DMS 273 (cell line): Measurements from ENCODE around the gene BEX4.
"Not testable (repeated sequence)": the region's sequence is repeated elsewhere in the genome, so short reads cannot be mapped to it uniquely, and the experiment has no call there.

Experiments used
- DNase-seq: peaks from one replicate; lab custom pipeline; 2025; ENCODE audit not compliant: unreplicated experiment; lab: John Stamatoyannopoulos, UW

Gene BEX4

GRCh38 chrX:103214870-103215424, at the start of gene BEX4:
TSS of gene BEX4 (plus strand) at chrX:103215108. CDS start at chrX:103216154, 1,046 bp downstream.
- DNase-seq: peak; percentile 88

DNA sequence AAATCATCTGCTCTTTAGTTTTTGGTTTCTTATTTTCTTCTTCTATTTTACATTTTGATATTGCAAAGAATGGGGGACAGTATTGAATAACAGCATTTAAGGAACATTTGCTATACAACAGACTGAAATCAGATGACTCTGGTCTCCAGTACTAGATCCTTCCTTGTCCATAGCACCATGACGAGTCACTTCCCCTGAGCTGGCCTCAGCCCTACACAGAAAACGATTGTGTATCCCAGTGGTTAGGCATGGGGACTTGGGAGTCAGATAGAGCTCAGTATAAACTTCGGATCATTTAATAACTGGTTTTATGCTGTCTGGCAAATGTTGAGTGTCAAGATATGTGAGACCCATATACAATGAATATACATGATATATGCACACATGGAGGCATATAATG, 44.7 kb upstream of the BEX4 start:
- no peak for DNase-seq

DNA sequence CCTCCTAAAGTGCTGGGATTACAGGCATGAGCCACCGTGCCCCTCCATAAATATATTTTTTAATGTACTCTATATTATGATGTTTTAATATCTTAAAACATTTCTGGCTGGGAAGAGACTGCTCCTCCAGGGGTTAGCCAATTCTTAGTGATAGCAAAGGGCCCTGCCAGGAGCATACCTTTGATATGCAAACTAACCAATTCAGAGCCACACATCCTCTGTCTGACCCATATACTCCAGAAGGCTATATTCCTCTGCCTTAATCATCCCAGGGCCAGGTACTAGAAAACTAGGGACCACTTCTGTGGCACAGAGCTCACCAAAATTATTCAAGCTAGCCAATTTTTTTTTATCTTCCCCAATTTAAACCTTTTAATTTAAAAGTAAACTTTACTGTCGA, 43.6 kb upstream of the BEX4 start:
- no peak for DNase-seq

DNA sequence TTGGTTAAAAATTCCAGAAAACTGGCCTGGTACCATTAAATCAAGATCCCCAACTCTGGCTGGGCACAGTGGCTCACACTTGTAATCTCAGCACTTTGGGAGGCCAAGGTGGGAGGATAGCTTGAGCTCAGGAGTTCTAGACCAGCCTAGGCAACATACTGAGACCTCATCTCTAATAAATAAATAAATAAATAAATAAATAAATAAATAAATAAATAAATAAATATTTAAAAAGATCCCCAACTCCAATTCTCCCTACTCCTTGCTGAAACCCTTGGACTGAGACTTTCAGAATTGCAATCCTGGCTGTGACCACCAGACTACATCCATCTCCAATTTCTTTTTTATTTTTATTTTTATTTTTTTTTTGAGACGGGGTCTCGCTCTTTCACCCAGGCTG, 39.7 kb upstream of the BEX4 start:
- not testable (repeated sequence) for DNase-seq

- DNase-seq: peak; percentile 79
Observed at GRCh38 chrX:103175944-103176753, 38.8 kb upstream of the BEX4 start.

GRCh38 chrX:103177556-103177955, 37.4 kb upstream of the BEX4 start:
- DNase-seq: no peak

- no peak for DNase-seq
Observed at GRCh38 chrX:103183912-103184311, 31.0 kb upstream of the BEX4 start.

DNA sequence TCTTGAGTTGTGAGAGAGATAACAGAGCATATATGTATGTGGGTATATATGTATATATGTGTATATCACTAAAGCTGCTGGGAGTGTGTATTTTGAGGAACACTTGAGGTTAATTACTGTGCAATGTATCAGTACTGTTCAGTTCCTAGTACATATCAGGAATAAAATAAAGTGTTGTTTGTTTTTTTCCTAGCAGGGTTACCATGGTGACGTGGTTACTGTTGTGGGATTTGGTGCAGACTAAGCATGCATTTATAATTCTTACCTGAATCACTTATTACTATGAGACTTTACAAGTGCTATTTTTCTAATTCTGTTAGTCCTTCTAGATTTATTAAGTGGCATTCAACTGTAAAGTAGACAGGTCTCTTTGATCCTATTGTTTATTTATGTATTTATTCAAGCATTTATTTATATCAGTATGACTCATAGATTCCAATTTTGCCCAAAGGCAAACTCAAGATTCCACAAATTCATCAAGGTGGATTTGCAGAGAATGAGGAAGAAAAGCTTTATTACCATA, 26.9 kb upstream of the BEX4 start:
- DNase-seq: no peak

GRCh38 chrX:103197721-103198306, 17.1 kb upstream of the BEX4 start:
- no peak for DNase-seq

GRCh38 chrX:103198668-103199067, 16.2 kb upstream of the BEX4 start:
- not testable (repeated sequence) for DNase-seq

- DNase-seq: no peak
Observed at GRCh38 chrX:103201041-103201440, 13.9 kb upstream of the BEX4 start.

GRCh38 chrX:103210056-103210455, 4.9 kb upstream of the BEX4 start:
- DNase-seq: no peak

DNA sequence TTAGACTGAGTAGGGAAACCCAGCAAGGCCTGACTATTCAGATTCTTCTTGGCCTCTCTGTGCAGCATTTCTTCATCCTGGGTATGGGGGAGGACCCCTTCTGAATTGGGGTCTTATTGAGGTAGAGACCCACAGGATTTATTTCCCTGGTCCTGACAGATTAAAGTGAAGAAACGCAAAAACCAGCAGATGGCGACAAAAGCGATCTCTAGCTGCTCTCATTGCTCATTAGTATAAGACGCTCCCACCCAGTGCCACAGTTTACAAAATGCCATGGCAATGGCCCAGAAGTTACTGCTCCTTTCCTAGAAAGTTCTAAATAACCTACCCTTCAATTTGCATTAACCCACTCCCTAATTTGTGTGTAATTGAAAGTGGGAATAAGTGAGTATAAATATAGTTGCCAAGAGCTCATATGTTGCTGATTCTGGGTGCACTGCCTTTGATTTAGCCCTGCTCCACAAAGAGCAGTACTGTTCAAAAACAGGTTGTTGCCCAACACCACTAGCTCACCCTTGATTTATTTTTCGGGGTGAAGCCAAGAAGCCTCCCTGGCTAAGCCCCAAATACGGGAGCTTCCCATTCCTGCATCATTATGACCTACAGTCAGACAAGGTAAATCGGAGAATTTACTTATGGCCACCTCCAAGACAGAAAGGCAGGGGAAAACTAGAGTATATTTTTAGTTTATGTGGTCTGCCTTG, 3.7 kb upstream of the BEX4 start:
- DNase-seq: peak; percentile 82

- no peak for DNase-seq
Observed at GRCh38 chrX:103212749-103213457, 2.0 kb upstream of the BEX4 start.

DNA sequence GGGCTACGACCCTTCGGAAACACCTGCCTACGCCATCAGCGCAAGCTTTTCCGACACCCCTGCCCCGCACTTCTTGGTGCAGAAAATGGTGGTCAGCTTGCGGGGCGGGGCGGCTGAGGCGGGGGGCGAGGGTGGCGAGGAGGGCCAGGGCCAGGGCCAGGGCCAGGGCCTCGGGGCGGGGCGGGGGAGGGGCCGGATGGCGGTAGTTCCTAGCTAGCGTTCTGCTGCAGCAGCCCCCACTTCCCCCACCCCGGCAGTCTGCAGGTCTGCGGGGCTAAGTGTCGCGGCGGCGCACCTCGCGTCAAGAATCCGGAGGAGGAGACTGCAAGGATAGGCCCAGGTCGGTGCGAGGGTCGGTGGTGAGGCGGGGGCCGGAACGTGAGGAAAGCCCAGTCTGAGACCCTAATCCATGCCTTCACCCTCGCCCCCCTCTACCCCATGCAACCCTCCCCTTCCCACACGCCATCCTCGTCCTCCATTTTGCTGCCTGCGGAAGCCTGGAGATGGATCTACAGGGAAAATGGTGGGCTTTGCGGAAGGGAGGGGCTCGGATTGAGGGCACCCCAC, 600 bp downstream of the BEX4 start:
- DNase-seq: peak; percentile 35

GRCh38 chrX:103220511-103221323, 5.8 kb downstream of the BEX4 start:
- no peak for DNase-seq

DNA sequence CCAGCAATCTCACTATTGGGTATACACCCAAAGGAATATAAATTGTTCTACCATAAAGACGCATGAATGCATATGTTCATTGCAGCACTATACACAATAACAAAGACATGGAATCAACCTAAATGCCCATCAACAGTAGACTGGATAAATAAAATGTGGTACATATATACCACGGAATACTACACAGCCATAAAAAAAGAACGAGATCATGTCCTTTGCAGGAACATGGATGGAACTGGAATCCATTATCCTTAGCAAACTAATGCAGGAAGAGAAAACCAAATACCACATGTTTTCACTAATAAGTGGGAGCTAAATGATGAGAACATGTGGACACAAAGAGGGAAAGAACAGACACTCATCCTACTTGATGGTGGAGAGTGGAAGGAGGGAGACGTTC, 11.0 kb downstream of the BEX4 start:
- DNase-seq: not testable (repeated sequence)

GRCh38 chrX:103233263-103233662, 18.4 kb downstream of the BEX4 start:
- no peak for DNase-seq

- no peak for DNase-seq
Observed at GRCh38 chrX:103234869-103235268, 20.0 kb downstream of the BEX4 start.

- not testable (repeated sequence) for DNase-seq
Observed at GRCh38 chrX:103235608-103236007, 20.7 kb downstream of the BEX4 start.
